Fibroblast of the conjunctiva (primary cell): ENCODE data around the gene CYTH3.
"Not testable (repeated sequence)": the region's sequence is repeated elsewhere in the genome, so short reads cannot be mapped to it uniquely, and the experiment has no call there.

Experiments
- DNase-seq: peaks from one replicate; pipeline ENCODE4 v3.0.0-alpha.2; 2010; ENCODE audit warnings: low read depth

CYTH3 gene

GRCh38 chr7:6193709-6194108 is 78.7 kb downstream of the CYTH3 start:
- DNase-seq: no peak

GRCh38 chr7:6190563-6190962 is 81.9 kb downstream of the CYTH3 start:
- DNase-seq: not testable (repeated sequence)

GRCh38 chr7:6188389-6188788 is 84.0 kb downstream of the CYTH3 start:
- DNase-seq: no peak

- no peak for DNase-seq
Measured at GRCh38 chr7:6186577-6186976, 85.8 kb downstream of the CYTH3 start.

- DNase-seq: no peak
Measured at GRCh38 chr7:6182993-6183392, 89.4 kb downstream of the CYTH3 start.

- DNase-seq: no peak
Measured at GRCh38 chr7:6181136-6181535, 91.3 kb downstream of the CYTH3 start.

- no peak for DNase-seq
Measured at GRCh38 chr7:6180344-6180725, 92.1 kb downstream of the CYTH3 start.

GRCh38 chr7:6179620-6180343 is 92.6 kb downstream of the CYTH3 start:
- no peak for DNase-seq

- no peak for DNase-seq
Measured at GRCh38 chr7:6178298-6179029, 94.0 kb downstream of the CYTH3 start.

GRCh38 chr7:6175645-6176044 is 96.8 kb downstream of the CYTH3 start:
- peak; percentile 9 for DNase-seq

- no peak for DNase-seq
Measured at GRCh38 chr7:6172910-6173295, 99.5 kb downstream of the CYTH3 start.

GRCh38 chr7:6172224-6172909 is 100.1 kb downstream of the CYTH3 start:
- DNase-seq: no peak

- no peak for DNase-seq
Measured at GRCh38 chr7:6171532-6172223, 100.7 kb downstream of the CYTH3 start.

- DNase-seq: no peak
Measured at GRCh38 chr7:6170571-6171531, 101.6 kb downstream of the CYTH3 start.

GRCh38 chr7:6169805-6170520 is 102.5 kb downstream of the CYTH3 start:
- DNase-seq: no peak

- DNase-seq: no peak
Measured at GRCh38 chr7:6168477-6168868, 104.0 kb downstream of the CYTH3 start.

GRCh38 chr7:6167587-6168476 is 104.6 kb downstream of the CYTH3 start:
- no peak for DNase-seq

GRCh38 chr7:6167004-6167551 is 105.3 kb downstream of the CYTH3 start:
- no peak for DNase-seq

- no peak for DNase-seq
Measured at GRCh38 chr7:6166443-6166891, 106.0 kb downstream of the CYTH3 start.
